HG03175 (cell line): ENCODE results near the gene SWSAP1.
A peak's percentile ranks its signal among the peaks of the same experiment; 100 is the strongest.
"Not testable (repeated sequence)": the region's sequence is repeated elsewhere in the genome, so short reads cannot be mapped to it uniquely, and the experiment has no call there.

Source experiments
- ATAC-seq: cut with Tn5 transposase; IDR thresholded peaks from one replicate; pipeline ENCODE4 v1.9.1; 2021; ENCODE audit warnings: mild to moderate bottlenecking, moderate library complexity; ENCODE audit not compliant: unreplicated experiment

SWSAP1 gene, protein sequence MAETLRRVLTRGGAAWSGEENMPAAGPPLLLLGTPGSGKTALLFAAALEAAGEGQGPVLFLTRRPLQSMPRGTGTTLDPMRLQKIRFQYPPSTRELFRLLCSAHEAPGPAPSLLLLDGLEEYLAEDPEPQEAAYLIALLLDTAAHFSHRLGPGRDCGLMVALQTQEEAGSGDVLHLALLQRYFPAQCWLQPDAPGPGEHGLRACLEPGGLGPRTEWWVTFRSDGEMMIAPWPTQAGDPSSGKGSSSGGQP

GRCh38 chr19:11374433-11375142 is at the start of gene SWSAP1:
TSS of gene SWSAP1 (plus strand) at chr19:11374666. CDS start at chr19:11374681, 15 bp downstream.
- peak; percentile 87 for ATAC-seq

- ATAC-seq: no peak
Measured at GRCh38 chr19:11324748-11325389, 49.6 kb upstream of the SWSAP1 start.

- no peak for ATAC-seq
Measured at GRCh38 chr19:11325544-11325943, 48.9 kb upstream of the SWSAP1 start.

DNA sequence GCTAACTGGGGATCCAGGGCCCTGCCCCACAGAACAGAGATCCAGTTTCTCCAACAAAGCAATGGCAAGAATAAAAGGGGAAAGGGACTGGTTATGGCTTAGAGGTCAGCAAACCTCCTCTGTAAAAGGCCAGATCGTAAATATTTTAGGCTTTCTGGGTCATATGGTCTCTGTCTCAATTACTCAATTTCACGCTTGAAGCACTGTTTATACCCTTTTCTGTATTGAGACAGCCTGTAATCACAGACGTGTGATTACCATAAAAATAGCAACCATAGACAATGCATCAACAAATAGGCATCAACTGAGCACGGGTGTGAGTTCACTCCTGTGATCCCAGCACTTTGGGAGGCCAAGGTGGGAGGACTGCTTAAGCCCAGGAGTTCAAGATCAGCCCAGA is 44.3 kb upstream of the SWSAP1 start:
- ATAC-seq: no peak

- ATAC-seq: no peak
Measured at GRCh38 chr19:11331502-11331901, 43.0 kb upstream of the SWSAP1 start.

DNA sequence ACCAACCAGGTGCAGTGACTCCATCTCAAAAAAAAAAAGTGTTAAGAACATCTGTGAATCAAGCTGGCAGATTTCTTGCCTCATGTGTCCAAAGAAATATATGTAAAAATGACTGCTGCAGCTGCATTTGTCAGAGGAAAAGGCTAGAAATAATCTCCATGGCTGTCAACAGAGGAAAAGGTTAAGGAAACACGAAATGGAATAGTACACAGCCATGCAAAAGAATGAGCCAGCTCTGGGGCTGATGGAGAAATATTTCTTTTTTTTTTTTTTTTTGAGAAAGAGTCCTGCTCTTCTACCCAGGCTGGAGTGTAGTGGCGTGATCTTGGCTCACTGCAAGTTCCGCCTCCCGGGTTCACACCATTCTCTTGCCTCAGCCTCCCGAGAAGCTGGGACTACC is 41.6 kb upstream of the SWSAP1 start:
- no peak for ATAC-seq

GRCh38 chr19:11333838-11334237 is 40.6 kb upstream of the SWSAP1 start:
- not testable (repeated sequence) for ATAC-seq

DNA sequence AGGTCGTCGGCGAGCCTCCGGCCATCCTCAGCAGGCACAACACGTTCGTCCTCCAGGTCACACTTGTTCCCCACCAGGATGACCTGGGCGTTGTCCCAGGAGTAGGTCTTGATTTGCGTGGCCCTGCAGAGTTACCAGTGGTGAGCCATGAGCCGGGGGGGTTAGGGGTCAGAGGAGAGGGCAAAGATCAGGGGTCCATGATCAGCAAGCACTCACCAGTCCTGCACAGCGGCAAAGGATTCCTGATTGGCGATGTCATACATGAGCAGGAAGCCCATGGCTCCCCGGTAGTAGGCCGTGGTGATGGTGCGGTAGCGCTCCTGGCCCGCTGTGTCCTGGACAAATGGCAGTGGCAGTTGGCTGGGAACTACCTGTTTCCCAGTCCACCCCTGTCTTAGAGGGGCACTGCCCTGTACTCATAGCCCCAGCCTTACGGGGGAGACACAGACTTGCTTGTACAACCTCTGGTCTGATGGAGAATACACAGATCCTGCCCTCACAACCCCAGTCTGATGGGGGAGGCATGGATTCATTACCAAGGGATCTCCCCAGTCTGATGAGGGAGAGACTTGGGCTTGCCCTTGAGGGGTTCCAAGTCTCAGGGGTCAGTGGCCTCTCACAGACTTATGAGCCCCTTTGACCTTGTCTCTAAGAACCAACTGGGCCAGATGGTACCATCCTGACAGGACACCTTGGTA is 38.9 kb upstream of the SWSAP1 start:
- no peak for ATAC-seq

GRCh38 chr19:11337080-11337479 is 37.4 kb upstream of the SWSAP1 start:
- no peak for ATAC-seq

GRCh38 chr19:11338121-11338520 is 36.3 kb upstream of the SWSAP1 start:
- no peak for ATAC-seq

DNA sequence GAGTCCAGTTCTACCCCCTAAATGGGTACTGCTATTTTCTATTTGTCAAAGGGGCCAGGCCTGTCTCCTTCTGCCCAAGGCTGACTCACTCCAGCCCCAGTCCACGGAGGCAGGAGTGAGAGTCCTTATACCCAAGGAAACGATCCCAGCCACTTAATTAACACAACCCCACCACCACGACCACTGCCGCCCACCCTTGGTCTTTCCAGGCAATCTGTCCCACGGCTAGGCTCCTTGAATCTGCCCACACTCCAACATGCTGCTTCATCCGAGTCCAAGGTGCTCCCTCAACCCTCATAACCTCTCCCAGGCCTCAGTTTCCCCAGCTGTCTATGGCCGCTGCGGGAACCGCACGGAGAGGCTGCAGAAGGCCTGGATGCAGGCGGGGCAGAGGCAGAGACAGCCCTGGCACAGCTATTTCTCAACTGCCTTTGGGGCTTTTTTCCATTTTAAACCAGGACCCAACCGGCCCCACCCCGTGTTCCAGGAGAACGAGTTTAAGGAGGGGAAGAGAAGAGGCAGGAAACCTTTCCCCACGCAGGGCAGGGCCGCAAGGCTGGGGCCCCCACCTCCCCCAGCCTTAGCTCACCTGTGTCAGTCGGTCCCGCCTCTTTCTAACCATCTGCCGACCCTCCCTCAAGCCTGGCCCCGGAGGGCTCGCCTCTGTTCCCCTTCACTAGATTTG is 35.8 kb upstream of the SWSAP1 start:
- ATAC-seq: no peak

GRCh38 chr19:11339254-11340098 is 35.0 kb upstream of the SWSAP1 start, which contains the start of gene RAB3D:
TSS of gene RAB3D (minus strand) at chr19:11339657. CDS start at chr19:11337399, 2,258 bp downstream.
- ATAC-seq: no peak

GRCh38 chr19:11340099-11340467 is 34.4 kb upstream of the SWSAP1 start:
- ATAC-seq: not testable (repeated sequence)

- no peak for ATAC-seq
Measured at GRCh38 chr19:11342429-11342828, 32.0 kb upstream of the SWSAP1 start.

GRCh38 chr19:11345122-11345803 is 29.2 kb upstream of the SWSAP1 start:
- no peak for ATAC-seq

DNA sequence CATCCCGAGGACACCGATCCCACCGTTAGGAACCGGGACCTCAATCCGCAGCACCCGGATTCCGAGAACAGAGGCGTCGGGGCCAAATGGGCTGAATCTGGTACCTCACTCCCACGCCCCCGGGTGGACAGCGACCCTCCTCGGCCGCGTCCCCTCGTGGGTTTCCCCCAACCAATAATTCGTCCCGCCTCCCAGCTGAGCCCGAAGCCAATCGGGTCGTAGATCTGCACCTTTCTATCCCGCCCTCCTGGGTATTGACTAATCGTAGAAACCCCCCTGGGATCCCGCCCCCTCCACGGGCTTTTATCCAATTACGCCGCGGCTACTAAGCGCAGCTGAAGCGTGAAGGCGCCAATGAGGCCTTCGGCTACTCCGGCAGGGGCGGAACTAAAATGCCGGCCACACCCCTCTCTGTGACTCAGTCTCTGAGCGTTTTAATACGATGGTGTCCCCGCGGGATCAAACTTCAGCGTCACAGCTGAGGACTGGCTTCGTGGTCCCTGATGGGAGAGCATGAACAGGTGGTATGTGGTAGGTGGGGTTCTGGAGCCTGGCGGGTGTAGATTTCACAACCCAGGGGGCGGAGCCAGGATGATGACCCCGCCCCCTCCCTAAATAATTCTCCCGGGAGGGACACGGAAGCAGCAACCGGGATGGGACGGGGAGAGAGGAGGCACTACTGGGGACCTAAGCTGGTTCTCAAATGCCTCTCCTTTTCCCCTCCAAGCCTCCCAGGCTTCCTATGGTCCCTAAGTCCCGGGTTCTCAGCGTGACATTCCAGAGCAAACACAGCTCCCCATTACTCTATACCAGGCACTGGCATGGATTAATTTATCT is 28.1 kb upstream of the SWSAP1 start, which contains the start of the genes CCDC159 and TMEM205:
CCDC159 (plus strand) TSS at position 416 of the 837 bp plus-strand sequence; CDS start at position 504, 88 bp downstream.
TMEM205 (minus strand) TSS at position 165 of the 837 bp plus-strand sequence. CDS start 649 bp downstream, outside the sequence.
- ATAC-seq: peak; percentile 90

GRCh38 chr19:11347546-11348039 is 26.9 kb upstream of the SWSAP1 start:
- ATAC-seq: no peak

DNA sequence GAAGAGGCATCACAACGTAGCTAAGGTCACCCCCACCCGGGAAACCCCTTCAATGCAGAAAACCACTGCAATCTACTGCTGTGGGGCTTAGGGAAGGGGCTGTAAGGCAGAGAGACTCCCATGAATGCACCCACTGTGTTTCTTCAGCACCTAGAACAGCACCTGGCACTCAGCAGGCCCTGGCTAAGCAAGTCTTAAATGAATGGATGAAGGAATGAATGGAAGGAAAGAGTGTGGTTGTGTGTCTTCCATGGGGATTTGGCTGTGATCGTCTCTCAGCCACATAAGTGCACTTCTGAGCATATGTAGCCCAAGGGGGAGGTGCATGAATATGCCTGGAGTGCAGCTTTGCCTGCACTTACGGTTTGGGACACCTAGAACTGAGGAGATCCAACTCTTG is 25.3 kb upstream of the SWSAP1 start:
- no peak for ATAC-seq
